K562 (cell line): ENCODE measurements around the gene MAB21L2. TPM values are rescaled to one million over a fixed set of nuclear protein-coding genes. Genes with fewer than 3 reads are reported as not detected.

Source experiments
- ATAC-seq: fragments of 200-7000 bp; cut with Tn5 transposase; 3 replicates; pipeline ENCODE4 v1.9.1; 2020; ENCODE audit warnings: moderate library complexity
- BruUV-seq: library from RNA; stranded (reverse); fragments of 400-500 nt; replicated peaks from 2 replicates; lab custom pipeline; 2021; lab: Mats Ljungman, UMichigan
- CTCF ChIA-PET: fragments of 300-600 bp; formaldehyde crosslinking; extraction: SDS; loops from one replicate; lab custom pipeline; 2021; ENCODE audit warnings: low intra/inter-chr PET ratio; lab: Yijun Ruan, JAX
- POLR2A ChIA-PET: fragments of 300-600, 350-650 bp; sonication (Branson Sonifier 250); formaldehyde crosslinking; extraction: SDS; loops from one replicate; lab custom pipeline; 2021; ENCODE audit warnings: antibody characterized with exemption, inconsistent platforms; lab: Yijun Ruan, JAX
- DNase-seq, 4 experiments: peaks; one replicate each; pipeline versions ENCODE4 v3.0.0 to v3.0.0-alpha.2; 2011 to 2018; ENCODE audit warnings: low spot score in 3 of 4, mixed read lengths in 3 of 4; ENCODE audit errors: extremely low read depth in 1 of 4
- FAIRE-seq: peaks from 2 replicates; lab custom pipeline; 2011; peaks lifted over from hg19 to GRCh38; lab: Jason Lieb, UNC
- H2AFZ ChIP-seq: 2 replicates; pipeline ENCODE4 v1.6.0; 2011; ENCODE audit warnings: low read depth, low read length, control low read depth, inconsistent platforms
- H3K27ac ChIP-seq: fragments of 200-600 bp; 3 replicates; pipeline ENCODE4 v1.8.0; 2011; ENCODE audit warnings: low read depth, mild to moderate bottlenecking, control low read depth, inconsistent platforms, low read length, moderate library complexity, mixed read lengths; ENCODE audit errors: extremely low read depth
- H3K27me3 ChIP-seq, 2 experiments: fragments of 300-600 bp in 1 of 2; 2 replicates in 1 of 2; 3 replicates in 1 of 2; pipeline versions ENCODE4 v1.6.0 to v1.8.0; 2011; ENCODE audit warnings: inconsistent platforms in 2 of 2, low read length in 2 of 2, mild to moderate bottlenecking in 1 of 2, mixed read lengths in 1 of 2, moderate library complexity in 1 of 2; ENCODE audit not compliant: control insufficient read depth in 2 of 2, insufficient read depth in 2 of 2
- H3K36me3 ChIP-seq: fragments of 300-600 bp; 3 replicates; pipeline ENCODE4 v1.8.0; 2011; ENCODE audit warnings: mild to moderate bottlenecking, low read length, inconsistent platforms; ENCODE audit not compliant: control insufficient read depth, insufficient read depth
- H3K4me1 ChIP-seq, 2 experiments: fragments of 200-600 bp in 1 of 2; replicated peaks in 1 of 2; 2 replicates in 1 of 2; 3 replicates in 1 of 2; pipeline versions ENCODE4 v1.5.1 to v1.8.0; 2011; ENCODE audit warnings: inconsistent platforms in 2 of 2, low read length in 2 of 2, mild to moderate bottlenecking in 1 of 2, mixed read lengths in 1 of 2, moderate library complexity in 1 of 2; ENCODE audit not compliant: control insufficient read depth in 2 of 2, insufficient read depth in 2 of 2
- H3K4me2 ChIP-seq: 2 replicates; pipeline ENCODE4 v1.6.1; 2011; ENCODE audit warnings: low read length, control low read depth, inconsistent platforms, mixed read lengths; ENCODE audit not compliant: insufficient read depth
- H3K4me3 ChIP-seq: fragments of 200-600 bp; sonication (generic), shearing (Covaris generic); 2 replicates; pipeline ENCODE4 v1.5.1; 2016; ENCODE audit warnings: control low read depth, inconsistent platforms
- H3K79me2 ChIP-seq: fragments of 200-600 bp; 3 replicates; pipeline ENCODE4 v1.8.0; 2011; ENCODE audit warnings: low read length, inconsistent platforms; ENCODE audit not compliant: control insufficient read depth, insufficient read depth
- H3K9ac ChIP-seq, 2 experiments: 2 replicates each; pipeline versions ENCODE4 v1.6.0 to v1.6.1; 2011; ENCODE audit warnings: low read depth in 2 of 2, low read length in 2 of 2, control low read depth in 1 of 2, inconsistent platforms in 1 of 2, mild to moderate bottlenecking in 1 of 2, mixed read lengths in 1 of 2; ENCODE audit not compliant: insufficient read depth in 1 of 2
- H3K9me1 ChIP-seq: one replicate; pipeline ENCODE4 v1.6.0; 2011; ENCODE audit warnings: inconsistent platforms, mild to moderate bottlenecking, low read length, moderate library complexity; ENCODE audit not compliant: control insufficient read depth, insufficient read depth
- H3K9me3 ChIP-seq: replicated peaks from 2 replicates; pipeline ENCODE4 v1.5.1; 2011; ENCODE audit warnings: low read depth, low read length, inconsistent platforms; ENCODE audit not compliant: control insufficient read depth, insufficient read depth
- H4K20me1 ChIP-seq: replicated peaks from 2 replicates; pipeline ENCODE4 v1.6.1; 2011; ENCODE audit warnings: low read length, inconsistent platforms, mixed read lengths; ENCODE audit not compliant: control insufficient read depth, insufficient read depth
- DIDO1 ChIP-seq: fragments of 450-650 bp; IDR thresholded peaks from 2 replicates; pipeline ENCODE4 v1.6.1; 2016; ENCODE audit warnings: low read depth, missing biosample characterization, missing genetic modification characterization
- MLLT1 ChIP-seq, 2 experiments: fragments of 450-650 bp; IDR thresholded peaks; 2 replicates each; pipeline ENCODE4 v1.6.1; 2016
- NBN ChIP-seq: fragments of 450-650 bp; IDR thresholded peaks from 2 replicates; pipeline ENCODE4 v1.6.1; 2016; ENCODE audit warnings: low read depth, mild to moderate bottlenecking
- NKRF ChIP-seq: fragments of 450-650 bp; IDR thresholded peaks from 2 replicates; pipeline ENCODE4 v1.6.1; 2016; ENCODE audit warnings: borderline replicate concordance
- NR0B1 ChIP-seq: fragments of 450-650 bp; IDR thresholded peaks from one replicate; pipeline ENCODE4 v1.6.1; 2018; ENCODE audit warnings: mild to moderate bottlenecking, moderate library complexity; ENCODE audit not compliant: partially characterized antibody
- NRF1 ChIP-seq, 2 experiments: fragments of 450-650 bp; IDR thresholded peaks in 1 of 2; conservative IDR thresholded peaks in 1 of 2; 2 replicates each; pipeline ENCODE4 v1.6.1; 2014; ENCODE audit warnings: mild to moderate bottlenecking in 2 of 2
- RAD51 ChIP-seq: fragments of 450-650 bp; IDR thresholded peaks from 2 replicates; pipeline ENCODE4 v1.7.1; 2016; ENCODE audit warnings: low read depth, mild to moderate bottlenecking, borderline replicate concordance
- RFX5 ChIP-seq: IDR thresholded peaks from 2 replicates; pipeline ENCODE4 v1.6.1; 2011; ENCODE audit warnings: low read depth, mild to moderate bottlenecking, improper control_type of control experiment, low read length
- SP2 ChIP-seq: IDR thresholded peaks from 2 replicates; pipeline ENCODE4 v1.6.1; 2011; ENCODE audit warnings: mild to moderate bottlenecking, low read depth, low read length, moderate library complexity; ENCODE audit not compliant: poor library complexity, severe bottlenecking; ENCODE audit errors: extremely low read depth
- THAP12 ChIP-seq: fragments of 250-450 bp; sonication (Bioruptor Pico); IDR thresholded peaks from 2 replicates; pipeline ENCODE4 v1.9.0; 2021; ENCODE audit warnings: mild to moderate bottlenecking, inconsistent platforms
- THRAP3 ChIP-seq: fragments of 450-650 bp; IDR thresholded peaks from 2 replicates; pipeline ENCODE4 v1.6.1; 2016; ENCODE audit warnings: mild to moderate bottlenecking, inconsistent platforms, borderline replicate concordance
- TSC22D4 ChIP-seq: fragments of 450-650 bp; IDR thresholded peaks from 2 replicates; pipeline ENCODE4 v1.6.1; 2016; ENCODE audit warnings: missing genetic modification characterization, missing biosample characterization, control low read depth
- YBX1 ChIP-seq: fragments of 450-650 bp; IDR thresholded peaks from 2 replicates; pipeline ENCODE4 v1.7.1; 2016; ENCODE audit warnings: mild to moderate bottlenecking
- ZNF134 ChIP-seq: fragments of 250-450 bp; sonication (Bioruptor Pico); conservative IDR thresholded peaks from 2 replicates; pipeline ENCODE4 v1.4.0; 2020
- ZNF143 ChIP-seq: sonication (generic); formaldehyde crosslinking; IDR thresholded peaks from 2 replicates; pipeline ENCODE4 v1.9.0; 2022; ENCODE audit warnings: mild to moderate bottlenecking, missing genetic modification reagents
- WGBS: fragments of 100-300 bp; shearing (Covaris generic); methylation state at CpG from one replicate; pipeline ENCODE4 v1.1.6; 2016; ENCODE audit warnings: low coverage, mixed read lengths; ENCODE audit not compliant: insufficient coverage; ENCODE audit errors: missing lambda C conversion rate; 5-methylcytosine and 5-hydroxymethylcytosine counted together
- in situ Hi-C: fragments of 300-500 bp; cut with MboI; formaldehyde crosslinking; loops from 4 replicates; pipeline ENCODE4 v1.15.0; 2018; ENCODE audit warnings: inconsistent platforms, mixed read lengths
- intact Hi-C: fragments of 100-400 bp; cut with micrococcal nuclease; formaldehyde crosslinking; loops from 2 replicates; pipeline ENCODE4 v1.14.2; 2022
- polyA plus RNA-seq, 8 experiments: library from polyadenylated mRNA; depleted of rRNA in 4 of 8; stranded (reverse) in 5 of 8; unstranded in 3 of 8; fragments of >200 nt; fragmentation: Nextera tagmentation in 2 of 8; fragmentation: Illumina TruSeq in 1 of 8; extraction: Ambion mirVana in 2 of 8; extraction: Trizol in 1 of 8; gene quantifications; 2 replicates each; pipeline versions ENCODE4 v1.2.1 to v1.2.3, GENCODE V29; 2011 to 2014; ENCODE audit warnings: inconsistent platforms in 1 of 8, missing spikeins in 1 of 8
- total RNA-seq, 7 experiments: library from RNA; depleted of rRNA in 6 of 7; stranded (reverse); fragments of >200 nt in 6 of 7; fragmentation: Illumina TruSeq in 2 of 7; extraction: Trizol in 2 of 7; gene quantifications; 2 replicates each; pipeline versions ENCODE4 v1.2.1 to v1.2.3, GENCODE V29; 2011 to 2021; ENCODE audit warnings: low replicate concordance in 1 of 7

The MAB21L2 gene
- total and polyA plus RNA-seq, 9 of the 15 experiments (the other 6 are each of a cell fraction or from before 2014, with no cell fraction given): not detected

- TF ChIP-seq YBX1 (no peak), SP2 (no peak), NRF1 (conservative IDR thresholded peaks at IDR 0.05 in 1 of 2, IDR thresholded peaks at IDR 0.05 in 1 of 2) (no peak), THAP12 (CRISPR knock-in tag) (no peak)
- TF ChIP-seq, all 486 proteins: peak for 0
These were observed 27.2 kb downstream of the MAB21L2 start (continued) for GRCh38 chr4:150609131-150609530.

- Histone ChIP-seq H3K4me1 (no peaks in the 10 kb centered on the region), H3K27me3 (no peaks in the 10 kb centered on the region), H3K27ac (no peak overlapping the region), H4K20me1 (no peaks in the 10 kb centered on the region), H3K4me3 (no peak overlapping the region), H3K9me3 (no peaks in the 10 kb centered on the region), H3K9me1 (no peaks in the 10 kb centered on the region), H3K4me2 (no peak overlapping the region), H3K9ac (no peak overlapping the region), H3K36me3 (no peaks in the 10 kb centered on the region; the same call in 2 of the 3 replicates), H2AFZ (no peak overlapping the region), H3K79me2 (no peaks in the 10 kb centered on the region)
- no peak for DNase-seq
- ChIA-PET CTCF (no interaction called here), POLR2A (interaction anchor here (1.0 kb wide), 1 partner anchor 13 kb away, joined by 3 read pairs; no protein-coding TSS in a partner anchor)
- in situ Hi-C loops (no loop called here), intact Hi-C loops (no loop called here)
- WGBS: 91% methylated on average over 1 of the region's 1 CpG
- FAIRE-seq: no peak
- ATAC-seq: no peak
- no TSS peak for BruUV-seq
- TF ChIP-seq ZNF143: no peak
- no peak for TF ChIP-seq THRAP3
- no peak for TF ChIP-seq TSC22D4
- no peak for TF ChIP-seq ZNF134 (CRISPR knock-in tag)
- no peak for TF ChIP-seq DIDO1 (tag)
- no peak for TF ChIP-seq RAD51
- TF ChIP-seq NR0B1: no peak
- no peak for TF ChIP-seq NBN
- TF ChIP-seq NKRF: no peak
- TF ChIP-seq RFX5: no peak
- TF ChIP-seq MLLT1 (IDR thresholded peaks at IDR 0.05): no peak
These were observed 37.1 kb downstream of the MAB21L2 start for GRCh38 chr4:150619042-150619441.
